Keratinocyte (primary cell): ENCODE measurements around the gene RBPJL. TPM values are rescaled to one million over a fixed set of nuclear protein-coding genes. Genes with fewer than 3 reads are reported as not detected.

Source experiments
- DNase-seq: peaks from one replicate; pipeline ENCODE4 v3.0.0-alpha.2; 2011; ENCODE audit warnings: low read depth, missing footprints, low spot score
- FAIRE-seq: peaks from 2 replicates; lab custom pipeline; 2011; peaks lifted over from hg19 to GRCh38; lab: Jason Lieb, UNC
- H2AFZ ChIP-seq: 2 replicates; pipeline ENCODE4 v1.6.0; 2012; ENCODE audit warnings: low read length, control low read depth, inconsistent platforms; ENCODE audit not compliant: control insufficient read depth
- H3K27ac ChIP-seq: 2 replicates; pipeline ENCODE4 v1.5.1; 2011; ENCODE audit warnings: low read length; ENCODE audit not compliant: control insufficient read depth, insufficient read depth
- H3K27me3 ChIP-seq: 3 replicates; pipeline ENCODE4 v1.6.0; 2011; ENCODE audit warnings: low read length; ENCODE audit not compliant: control insufficient read depth, insufficient read depth; ENCODE audit errors: extremely low read depth
- H3K36me3 ChIP-seq, 2 experiments: 2 replicates in 1 of 2; 3 replicates in 1 of 2; pipeline ENCODE4 v1.5.1; 2011; ENCODE audit warnings: low read length in 2 of 2, mild to moderate bottlenecking in 1 of 2; ENCODE audit not compliant: control insufficient read depth in 2 of 2, insufficient read depth in 2 of 2; ENCODE audit errors: extremely low read depth in 1 of 2
- H3K4me1 ChIP-seq: 3 replicates; pipeline ENCODE4 v1.5.1; 2011; ENCODE audit warnings: low read length; ENCODE audit not compliant: control insufficient read depth, insufficient read depth; ENCODE audit errors: extremely low read depth
- H3K4me2 ChIP-seq: 3 replicates; pipeline ENCODE4 v1.6.0; 2011; ENCODE audit warnings: low read depth, low read length; ENCODE audit not compliant: control insufficient read depth, insufficient read depth; ENCODE audit errors: extremely low read depth
- H3K4me3 ChIP-seq, 3 experiments: fragments of 200-600 bp in 1 of 3; sonication (generic) in 1 of 3; 2 replicates in 2 of 3; 3 replicates in 1 of 3; pipeline ENCODE4 v1.5.1; 2011 to 2016; ENCODE audit warnings: low read length in 3 of 3, mild to moderate bottlenecking in 3 of 3, control low read depth in 2 of 3, inconsistent platforms in 1 of 3, low read depth in 1 of 3, mixed read lengths in 1 of 3, mixed run types in 1 of 3, moderate library complexity in 1 of 3; ENCODE audit not compliant: control insufficient read depth in 2 of 3, insufficient read depth in 2 of 3; ENCODE audit errors: extremely low read depth in 1 of 3
- H3K79me2 ChIP-seq: 2 replicates; pipeline ENCODE4 v1.6.0; 2012; ENCODE audit warnings: low read length; ENCODE audit not compliant: control insufficient read depth, insufficient read depth
- H3K9ac ChIP-seq: 3 replicates; pipeline ENCODE4 v1.6.0; 2011; ENCODE audit warnings: low read length; ENCODE audit not compliant: control insufficient read depth, insufficient read depth; ENCODE audit errors: extremely low read depth
- H3K9me1 ChIP-seq: 3 replicates; pipeline ENCODE4 v1.6.0; 2011; ENCODE audit warnings: low read length; ENCODE audit not compliant: control insufficient read depth, insufficient read depth; ENCODE audit errors: extremely low read depth
- H3K9me3 ChIP-seq: 2 replicates; pipeline ENCODE4 v1.5.1; 2012; ENCODE audit warnings: low read depth, low read length; ENCODE audit not compliant: control insufficient read depth
- H4K20me1 ChIP-seq: 3 replicates; pipeline ENCODE4 v1.6.0; 2011; ENCODE audit warnings: low read length; ENCODE audit not compliant: control insufficient read depth, insufficient read depth; ENCODE audit errors: extremely low read depth
- EZH2 ChIP-seq: IDR thresholded peaks from one replicate; pipeline ENCODE4 v1.6.1; 2012; ENCODE audit warnings: inconsistent platforms, mild to moderate bottlenecking, low read length, moderate library complexity
- dilution Hi-C: fragments of 300-500 bp; cut with MboI; formaldehyde crosslinking; loops from one replicate; pipeline ENCODE4 v1.7.0; 2020; ENCODE audit warnings: low sequenced_read_pairs; ENCODE audit not compliant: extremely low pct_ligation_motif_present
- polyA plus RNA-seq, 5 experiments: library from polyadenylated mRNA; depleted of rRNA in 3 of 5; stranded (reverse) in 3 of 5; stranded (forward) in 1 of 5; unstranded in 1 of 5; fragments of >200 nt; gene quantifications; 1 replicate in 1 of 5; 2 replicates in 3 of 5; 3 replicates in 1 of 5; pipeline versions ENCODE4 v1.2.1 to v1.2.3, GENCODE V29; 2011 to 2012; ENCODE audit warnings: missing spikeins in 2 of 5, low read depth in 1 of 5, low replicate concordance in 1 of 5
- TF ChIP-seq, protein P1 (sequence below), 3 experiments: IDR thresholded peaks in 1 of 3; conservative IDR thresholded peaks in 1 of 3; optimal IDR thresholded peaks in 1 of 3; 2 replicates in 2 of 3; 3 replicates in 1 of 3; pipeline versions ENCODE3 to v1.5.1; 2011; ENCODE audit warnings: low read length in 3 of 3, mild to moderate bottlenecking in 3 of 3, moderate library complexity in 2 of 3, control low read depth in 1 of 3, inconsistent platforms in 1 of 3; ENCODE audit not compliant: insufficient read depth in 2 of 3; ENCODE audit errors: extremely low read depth in 1 of 3

The RBPJL gene
- polyA plus RNA-seq, 1 donor (not counting 4 experiments of a cell fraction or from before 2014, with no cell fraction given) = not detected

DNA sequence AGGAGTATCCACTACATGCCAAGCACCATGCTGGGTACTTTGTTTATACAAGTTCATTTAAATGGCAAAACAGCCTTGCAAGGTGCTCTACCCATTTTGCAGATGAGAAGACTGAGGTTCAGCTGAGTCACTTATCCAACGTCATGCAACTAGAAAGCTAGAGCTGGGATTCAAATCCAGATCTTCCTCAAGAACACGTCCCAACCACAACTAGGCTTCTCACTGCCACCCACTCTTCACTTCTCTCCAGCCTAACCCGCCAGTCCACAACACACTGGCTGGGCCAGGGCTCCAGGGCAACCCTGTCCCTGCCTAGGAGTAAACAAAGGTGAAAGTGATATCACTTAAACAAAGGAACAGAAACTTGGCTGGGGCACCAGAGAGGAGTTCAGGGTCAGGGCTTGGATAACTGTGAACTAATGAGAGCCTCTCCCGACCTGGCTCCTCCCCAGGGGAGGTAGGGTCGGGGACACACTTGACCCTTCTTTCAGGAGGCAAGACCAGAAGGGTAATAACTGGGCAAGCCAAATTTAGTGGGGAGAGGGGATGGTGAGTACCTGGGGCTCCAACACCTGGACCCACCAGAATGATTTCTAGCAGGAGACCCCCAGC, 33.7 kb downstream of the RBPJL start:
- peak overlapping the region; percentile 55 for H3K4me2 ChIP-seq

DNA sequence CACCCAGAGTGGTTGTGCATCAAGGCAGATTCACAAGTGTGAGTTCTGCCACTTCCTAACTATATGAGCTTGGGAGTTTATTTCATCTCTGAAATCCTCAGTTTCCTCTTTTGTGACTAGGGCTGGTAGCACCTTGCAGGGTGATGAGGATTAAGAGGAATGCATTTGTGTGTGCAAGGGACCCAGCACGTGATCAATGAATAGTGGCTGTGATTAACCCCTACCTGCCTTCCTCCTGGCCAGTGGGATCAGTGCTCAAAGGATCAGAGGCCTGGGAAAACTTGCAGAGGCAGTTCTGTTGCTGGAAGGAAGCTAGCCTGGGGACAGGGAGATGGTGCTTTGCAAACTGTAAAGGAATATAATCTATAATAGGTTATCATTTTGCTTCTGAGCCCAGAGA, 34.3 kb downstream of the RBPJL start:
- no peaks in the 10 kb centered on the region for H3K9me3 ChIP-seq
- H3K27me3 ChIP-seq = no peaks in the 10 kb centered on the region
- peaks cover 84% of the 10 kb centered on the region for H3K79me2 ChIP-seq
- TF ChIP-seq, protein P1, sequence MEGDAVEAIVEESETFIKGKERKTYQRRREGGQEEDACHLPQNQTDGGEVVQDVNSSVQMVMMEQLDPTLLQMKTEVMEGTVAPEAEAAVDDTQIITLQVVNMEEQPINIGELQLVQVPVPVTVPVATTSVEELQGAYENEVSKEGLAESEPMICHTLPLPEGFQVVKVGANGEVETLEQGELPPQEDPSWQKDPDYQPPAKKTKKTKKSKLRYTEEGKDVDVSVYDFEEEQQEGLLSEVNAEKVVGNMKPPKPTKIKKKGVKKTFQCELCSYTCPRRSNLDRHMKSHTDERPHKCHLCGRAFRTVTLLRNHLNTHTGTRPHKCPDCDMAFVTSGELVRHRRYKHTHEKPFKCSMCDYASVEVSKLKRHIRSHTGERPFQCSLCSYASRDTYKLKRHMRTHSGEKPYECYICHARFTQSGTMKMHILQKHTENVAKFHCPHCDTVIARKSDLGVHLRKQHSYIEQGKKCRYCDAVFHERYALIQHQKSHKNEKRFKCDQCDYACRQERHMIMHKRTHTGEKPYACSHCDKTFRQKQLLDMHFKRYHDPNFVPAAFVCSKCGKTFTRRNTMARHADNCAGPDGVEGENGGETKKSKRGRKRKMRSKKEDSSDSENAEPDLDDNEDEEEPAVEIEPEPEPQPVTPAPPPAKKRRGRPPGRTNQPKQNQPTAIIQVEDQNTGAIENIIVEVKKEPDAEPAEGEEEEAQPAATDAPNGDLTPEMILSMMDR (optimal IDR thresholded peaks at IDR 0.05 in 1 of 3, IDR thresholded peaks at IDR 0.05 in 1 of 3, conservative IDR thresholded peaks at IDR 0.05 in 1 of 3; ENCODE audit: extremely low read depth in 1 of 3, insufficient read depth in 2 of 3, low read length in 3 of 3) = no peak
- no peak for TF ChIP-seq EZH2
- peaks cover 99% of the 10 kb centered on the region for H3K4me1 ChIP-seq
- no peak overlapping the region for H2AFZ ChIP-seq
- dilution Hi-C loops = no loop called here
- H3K9me1 ChIP-seq = peaks cover 4% of the 10 kb centered on the region
- H4K20me1 ChIP-seq = no peaks in the 10 kb centered on the region
- peaks cover 13 to 42% of the 10 kb centered on the region in 2 experiments for H3K36me3 ChIP-seq
- peak overlapping the region; percentile 98 for H3K27ac ChIP-seq
- H3K4me3 ChIP-seq = no peak overlapping the region
- peak overlapping the region; percentile 99 for H3K9ac ChIP-seq
- no peak for FAIRE-seq
- DNase-seq = no peak
- peak overlapping the region; percentile 4 for H3K4me2 ChIP-seq

More for the DNA sequence above, 33.7 kb downstream of the RBPJL start:
- peaks cover 19 to 48% of the 10 kb centered on the region in 2 experiments for H3K36me3 ChIP-seq
- H3K9me3 ChIP-seq = no peaks in the 10 kb centered on the region
- no peaks in the 10 kb centered on the region for H4K20me1 ChIP-seq
- no peaks in the 10 kb centered on the region for H3K27me3 ChIP-seq
- H3K9ac ChIP-seq = peak overlapping the region; percentile 99
- TF ChIP-seq EZH2 = no peak
- TF ChIP-seq, protein P1 (optimal IDR thresholded peaks at IDR 0.05 in 1 of 3, IDR thresholded peaks at IDR 0.05 in 1 of 3, conservative IDR thresholded peaks at IDR 0.05 in 1 of 3; ENCODE audit: extremely low read depth in 1 of 3, insufficient read depth in 2 of 3, low read length in 3 of 3) = no peak
- DNase-seq = no peak
- FAIRE-seq = no peak
- H3K4me1 ChIP-seq = peaks cover 96% of the 10 kb centered on the region
- H3K9me1 ChIP-seq = peaks cover 4% of the 10 kb centered on the region
- dilution Hi-C loops = no loop called here
- H3K79me2 ChIP-seq = peaks cover 84% of the 10 kb centered on the region
- no peak overlapping the region for H2AFZ ChIP-seq
- H3K27ac ChIP-seq = peak overlapping the region; percentile 98
- no peak overlapping the region for H3K4me3 ChIP-seq
